GM15510 (cell line): ENCODE results near the gene LIMK1.

Source experiments
- POLR2A ChIP-seq: IDR thresholded peaks from 3 replicates; pipeline ENCODE4 v1.6.1; 2011; ENCODE audit warnings: borderline replicate concordance; ENCODE audit not compliant: insufficient read length; ENCODE audit errors: extremely low read depth

The LIMK1 gene

GRCh38 chr7:74063223-74063641, 20.4 kb upstream of the LIMK1 start:
- TF ChIP-seq POLR2A: no peak

GRCh38 chr7:74063646-74064045, 20.0 kb upstream of the LIMK1 start:
- TF ChIP-seq POLR2A: no peak

DNA sequence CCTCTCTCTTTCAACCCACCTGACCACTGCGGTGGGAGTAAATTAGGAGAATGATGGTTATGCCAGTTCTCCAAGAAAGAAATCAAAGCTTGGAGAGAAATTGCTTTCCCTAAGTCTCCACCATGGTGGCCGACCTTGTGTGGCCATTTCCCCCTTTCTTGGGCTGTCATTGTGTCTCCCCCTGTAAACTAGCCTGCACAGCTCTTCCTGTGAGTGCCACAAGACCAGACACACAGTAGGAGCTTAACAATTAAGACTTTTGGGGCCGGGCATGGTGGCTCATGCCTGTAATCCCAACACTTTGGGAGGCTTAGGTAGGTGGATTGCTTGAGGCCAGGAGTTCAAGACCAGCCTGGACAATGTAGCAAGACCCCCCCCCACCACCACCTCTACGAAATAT, 18.9 kb upstream of the LIMK1 start:
- TF ChIP-seq POLR2A: no peak

DNA sequence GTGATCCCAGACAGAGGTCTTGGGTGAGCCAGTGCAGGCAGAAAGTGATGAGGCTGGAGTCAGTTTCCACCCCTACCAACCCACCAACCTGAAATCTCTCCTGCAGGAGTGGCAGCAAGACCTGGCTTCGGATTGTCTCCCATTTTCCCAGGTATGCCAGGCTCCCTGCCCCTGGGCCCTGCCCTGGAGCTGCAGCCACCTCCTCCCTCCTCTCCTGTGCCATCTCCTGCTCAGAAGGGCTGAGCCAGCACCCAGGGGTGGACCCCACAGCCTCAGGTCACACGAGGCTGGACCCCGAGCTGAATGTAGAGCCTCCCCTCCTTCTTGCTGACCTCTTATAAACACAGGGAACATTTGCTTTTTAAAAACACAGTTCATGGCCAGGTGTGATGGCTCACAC, 17.0 kb upstream of the LIMK1 start:
- no peak for TF ChIP-seq POLR2A

DNA sequence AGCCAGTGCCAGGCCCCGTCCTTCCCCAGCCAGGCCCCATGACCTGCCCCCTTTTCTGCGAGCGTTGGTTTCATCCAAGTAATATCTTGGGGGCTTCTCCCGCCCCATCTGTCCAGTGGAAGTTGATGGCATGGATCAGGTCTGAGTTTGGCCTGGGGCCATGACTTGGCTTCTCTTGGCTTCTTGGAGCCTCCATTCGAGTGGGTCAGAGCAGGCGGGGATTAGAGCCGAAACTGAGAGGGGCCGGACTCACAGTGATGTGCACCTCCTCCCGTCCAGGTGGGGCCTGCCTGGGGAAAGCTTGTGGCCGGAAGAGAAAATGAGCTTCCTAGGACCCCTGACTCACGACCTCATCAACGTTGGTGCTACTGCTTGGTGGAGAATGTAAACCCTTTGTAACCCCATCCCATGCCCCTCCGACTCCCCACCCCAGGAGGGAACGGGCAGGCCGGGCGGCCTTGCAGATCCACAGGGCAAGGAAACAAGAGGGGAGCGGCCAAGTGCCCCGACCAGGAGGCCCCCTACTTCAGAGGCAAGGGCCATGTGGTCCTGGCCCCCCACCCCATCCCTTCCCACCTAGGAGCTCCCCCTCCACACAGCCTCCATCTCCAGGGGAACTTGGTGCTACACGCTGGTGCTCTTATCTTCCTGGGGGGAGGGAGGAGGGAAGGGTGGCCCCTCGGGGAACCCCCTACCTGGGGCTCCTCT, 15.1 kb upstream of the LIMK1 start:
- no peak for TF ChIP-seq POLR2A

GRCh38 chr7:74069086-74069541, 14.5 kb upstream of the LIMK1 start:
- TF ChIP-seq POLR2A: no peak

GRCh38 chr7:74069790-74070618, 13.6 kb upstream of the LIMK1 start:
- no peak for TF ChIP-seq POLR2A

DNA sequence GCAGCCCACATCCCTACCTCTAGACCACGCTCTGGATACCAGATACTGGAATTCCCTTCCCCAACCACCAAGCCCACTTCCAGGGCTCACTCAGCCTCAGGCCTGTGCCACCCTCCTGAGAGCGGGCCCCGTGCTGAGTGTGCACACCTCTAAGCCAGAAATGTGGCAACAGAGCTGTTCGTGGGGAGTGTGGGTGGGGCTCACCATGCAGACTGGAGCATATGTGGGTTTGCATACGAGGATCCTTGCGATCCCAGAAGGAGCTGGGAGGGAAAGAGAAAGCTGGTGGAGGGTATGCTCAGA, 13.0 kb upstream of the LIMK1 start:
- TF ChIP-seq POLR2A: no peak

DNA sequence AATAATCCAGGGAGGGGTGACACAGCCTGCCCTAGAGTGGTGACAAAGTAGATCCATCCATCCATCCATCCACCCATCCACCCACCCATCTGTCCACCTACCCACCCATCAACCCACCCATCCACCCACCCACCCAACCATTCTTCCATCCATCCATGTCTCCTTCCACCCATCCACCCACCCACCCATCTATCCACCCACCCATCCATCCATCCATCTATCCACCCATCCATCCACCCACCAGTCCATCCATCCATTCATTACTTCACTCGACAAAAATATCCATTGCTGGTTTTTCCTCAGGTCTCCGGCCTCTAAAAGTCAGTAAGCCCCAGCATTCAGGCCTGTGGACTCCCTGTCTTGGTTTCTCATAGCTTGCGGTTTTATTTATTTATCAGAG, 12.5 kb upstream of the LIMK1 start:
- TF ChIP-seq POLR2A: no peak

GRCh38 chr7:74074770-74075169, 8.8 kb upstream of the LIMK1 start:
- no peak for TF ChIP-seq POLR2A

- no peak for TF ChIP-seq POLR2A
Measured at GRCh38 chr7:74078461-74078860, 5.1 kb upstream of the LIMK1 start.

DNA sequence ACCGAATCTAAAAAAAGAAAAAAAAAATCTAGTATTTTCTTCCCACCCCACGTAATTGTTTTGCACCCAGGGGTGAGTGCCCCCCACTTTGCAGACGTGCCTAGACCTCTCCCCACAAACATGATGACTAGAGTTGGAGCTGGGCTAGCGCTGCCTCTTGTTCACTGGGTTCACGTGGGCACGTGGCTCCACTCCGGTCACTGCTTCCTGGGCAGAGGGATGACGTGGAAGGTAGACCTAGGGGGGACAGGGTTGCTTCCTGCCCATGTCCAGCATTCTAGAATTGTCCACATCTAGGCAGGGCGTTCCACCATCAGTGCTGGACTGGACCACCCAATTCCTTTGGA, 861 bp upstream of the LIMK1 start:
- no peak for TF ChIP-seq POLR2A

DNA sequence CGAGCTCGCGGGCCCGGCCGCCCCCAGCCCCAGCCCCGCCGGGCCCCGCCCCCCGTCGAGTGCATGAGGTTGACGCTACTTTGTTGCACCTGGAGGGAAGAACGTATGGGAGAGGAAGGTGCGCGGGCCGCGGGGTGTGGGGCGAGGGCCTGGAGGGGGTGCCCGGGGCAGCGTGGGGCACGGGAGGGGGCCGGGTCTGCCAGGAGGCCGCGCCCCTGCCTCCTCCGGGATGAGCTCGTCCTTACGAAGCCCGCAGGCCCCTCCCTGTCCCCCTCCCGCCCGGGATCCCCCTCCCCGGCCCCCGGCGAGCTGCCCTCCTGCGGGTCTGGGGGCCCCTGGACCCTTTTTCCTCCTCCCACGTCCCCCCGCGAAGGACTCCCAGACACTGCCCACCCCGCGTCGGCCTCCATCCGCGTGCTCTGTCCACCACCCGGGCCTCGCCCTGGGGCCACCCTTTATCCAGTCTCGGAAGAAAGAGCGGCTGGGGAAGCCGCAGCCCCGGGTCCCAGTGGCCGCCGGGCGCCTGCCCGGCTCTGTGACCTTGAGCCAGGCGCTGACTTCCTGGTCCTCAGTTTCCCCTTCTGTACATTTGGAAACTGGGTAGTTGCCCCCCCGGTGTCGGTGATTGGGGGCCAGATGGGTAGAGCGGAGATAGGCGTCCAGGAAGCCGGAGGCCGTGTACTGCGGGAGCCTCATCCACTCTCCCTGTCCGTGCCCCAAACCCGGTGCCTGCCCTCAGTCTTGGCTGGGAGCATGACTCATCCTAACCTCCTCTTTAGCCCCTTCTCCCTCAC, 521 bp downstream of the LIMK1 start:
- TF ChIP-seq POLR2A: peak; percentile 3

- no peak for TF ChIP-seq POLR2A
Measured at GRCh38 chr7:74084722-74085578, 1.3 kb downstream of the LIMK1 start.
